Keratinocyte (primary cell): Measurements from ENCODE around the gene TMEM109. TPM values are rescaled to one million over a fixed set of nuclear protein-coding genes. Genes with fewer than 3 reads are reported as not detected.

ENCODE experiments used
- DNase-seq: peaks from one replicate; pipeline ENCODE4 v3.0.0-alpha.2; 2011; ENCODE audit warnings: low read depth, missing footprints, low spot score
- FAIRE-seq: peaks from 2 replicates; lab custom pipeline; 2011; peaks lifted over from hg19 to GRCh38; lab: Jason Lieb, UNC
- H2AFZ ChIP-seq: 2 replicates; pipeline ENCODE4 v1.6.0; 2012; ENCODE audit warnings: low read length, control low read depth, inconsistent platforms; ENCODE audit not compliant: control insufficient read depth
- H3K27ac ChIP-seq: 2 replicates; pipeline ENCODE4 v1.5.1; 2011; ENCODE audit warnings: low read length; ENCODE audit not compliant: control insufficient read depth, insufficient read depth
- H3K27me3 ChIP-seq: 3 replicates; pipeline ENCODE4 v1.6.0; 2011; ENCODE audit warnings: low read length; ENCODE audit not compliant: control insufficient read depth, insufficient read depth; ENCODE audit errors: extremely low read depth
- H3K36me3 ChIP-seq, 2 experiments: 2 replicates in 1 of 2; 3 replicates in 1 of 2; pipeline ENCODE4 v1.5.1; 2011; ENCODE audit warnings: low read length in 2 of 2, mild to moderate bottlenecking in 1 of 2; ENCODE audit not compliant: control insufficient read depth in 2 of 2, insufficient read depth in 2 of 2; ENCODE audit errors: extremely low read depth in 1 of 2
- H3K4me1 ChIP-seq: 3 replicates; pipeline ENCODE4 v1.5.1; 2011; ENCODE audit warnings: low read length; ENCODE audit not compliant: control insufficient read depth, insufficient read depth; ENCODE audit errors: extremely low read depth
- H3K4me2 ChIP-seq: 3 replicates; pipeline ENCODE4 v1.6.0; 2011; ENCODE audit warnings: low read depth, low read length; ENCODE audit not compliant: control insufficient read depth, insufficient read depth; ENCODE audit errors: extremely low read depth
- H3K4me3 ChIP-seq, 3 experiments: fragments of 200-600 bp in 1 of 3; sonication (generic) in 1 of 3; 2 replicates in 2 of 3; 3 replicates in 1 of 3; pipeline ENCODE4 v1.5.1; 2011 to 2016; ENCODE audit warnings: low read length in 3 of 3, mild to moderate bottlenecking in 3 of 3, control low read depth in 2 of 3, inconsistent platforms in 1 of 3, low read depth in 1 of 3, mixed read lengths in 1 of 3, mixed run types in 1 of 3, moderate library complexity in 1 of 3; ENCODE audit not compliant: control insufficient read depth in 2 of 3, insufficient read depth in 2 of 3; ENCODE audit errors: extremely low read depth in 1 of 3
- H3K79me2 ChIP-seq: 2 replicates; pipeline ENCODE4 v1.6.0; 2012; ENCODE audit warnings: low read length; ENCODE audit not compliant: control insufficient read depth, insufficient read depth
- H3K9ac ChIP-seq: 3 replicates; pipeline ENCODE4 v1.6.0; 2011; ENCODE audit warnings: low read length; ENCODE audit not compliant: control insufficient read depth, insufficient read depth; ENCODE audit errors: extremely low read depth
- H3K9me1 ChIP-seq: 3 replicates; pipeline ENCODE4 v1.6.0; 2011; ENCODE audit warnings: low read length; ENCODE audit not compliant: control insufficient read depth, insufficient read depth; ENCODE audit errors: extremely low read depth
- H3K9me3 ChIP-seq: 2 replicates; pipeline ENCODE4 v1.5.1; 2012; ENCODE audit warnings: low read depth, low read length; ENCODE audit not compliant: control insufficient read depth
- H4K20me1 ChIP-seq: 3 replicates; pipeline ENCODE4 v1.6.0; 2011; ENCODE audit warnings: low read length; ENCODE audit not compliant: control insufficient read depth, insufficient read depth; ENCODE audit errors: extremely low read depth
- CTCF ChIP-seq, 3 experiments: IDR thresholded peaks in 1 of 3; conservative IDR thresholded peaks in 1 of 3; optimal IDR thresholded peaks in 1 of 3; 2 replicates in 2 of 3; 3 replicates in 1 of 3; pipeline versions ENCODE3 to v1.5.1; 2011; ENCODE audit warnings: low read length in 3 of 3, mild to moderate bottlenecking in 3 of 3, moderate library complexity in 2 of 3, control low read depth in 1 of 3, inconsistent platforms in 1 of 3; ENCODE audit not compliant: insufficient read depth in 2 of 3; ENCODE audit errors: extremely low read depth in 1 of 3
- EZH2 ChIP-seq: IDR thresholded peaks from one replicate; pipeline ENCODE4 v1.6.1; 2012; ENCODE audit warnings: inconsistent platforms, mild to moderate bottlenecking, low read length, moderate library complexity
- dilution Hi-C: fragments of 300-500 bp; cut with MboI; formaldehyde crosslinking; loops from one replicate; pipeline ENCODE4 v1.7.0; 2020; ENCODE audit warnings: low sequenced_read_pairs; ENCODE audit not compliant: extremely low pct_ligation_motif_present
- polyA plus RNA-seq, 5 experiments: library from polyadenylated mRNA; depleted of rRNA in 3 of 5; stranded (reverse) in 3 of 5; stranded (forward) in 1 of 5; unstranded in 1 of 5; fragments of >200 nt; gene quantifications; 1 replicate in 1 of 5; 2 replicates in 3 of 5; 3 replicates in 1 of 5; pipeline versions ENCODE4 v1.2.1 to v1.2.3, GENCODE V29; 2011 to 2012; ENCODE audit warnings: missing spikeins in 2 of 5, low read depth in 1 of 5, low replicate concordance in 1 of 5

The TMEM109 gene
- polyA plus RNA-seq, 1 donor (not counting 4 experiments of a cell fraction or from before 2014, with no cell fraction given) = 25.2 TPM

GRCh38 chr11:60927061-60927592, 13.2 kb downstream of the TMEM109 start:
- H3K4me3 ChIP-seq = no peak overlapping the region
- H2AFZ ChIP-seq = no peak overlapping the region
- H3K27me3 ChIP-seq = no peaks in the 10 kb centered on the region
- no peak overlapping the region for H3K27ac ChIP-seq
- dilution Hi-C loops = no loop called here
- peaks cover 18% of the 10 kb centered on the region for H3K4me1 ChIP-seq
- H3K9ac ChIP-seq = no peak overlapping the region
- FAIRE-seq (no peak), DNase-seq (no peak)
- no peaks in the 10 kb centered on the region for H3K9me3 ChIP-seq
- no peak overlapping the region for H3K4me2 ChIP-seq
- H3K36me3 ChIP-seq = peaks cover 16 to 35% of the 10 kb centered on the region in 2 experiments
- no peaks in the 10 kb centered on the region for H4K20me1 ChIP-seq
- no peaks in the 10 kb centered on the region for H3K79me2 ChIP-seq
- TF ChIP-seq EZH2 (no peak), CTCF (optimal IDR thresholded peaks at IDR 0.05 in 1 of 3, IDR thresholded peaks at IDR 0.05 in 1 of 3, conservative IDR thresholded peaks at IDR 0.05 in 1 of 3; ENCODE audit: extremely low read depth in 1 of 3, insufficient read depth in 2 of 3, low read length in 3 of 3) (no peak)
- H3K9me1 ChIP-seq = no peaks in the 10 kb centered on the region

GRCh38 chr11:60927600-60927999, 13.6 kb downstream of the TMEM109 start:
- Histone ChIP-seq H4K20me1 (no peaks in the 10 kb centered on the region), H3K79me2 (no peaks in the 10 kb centered on the region), H2AFZ (no peak overlapping the region), H3K27ac (no peak overlapping the region), H3K36me3 (peaks cover 12 to 35% of the 10 kb centered on the region in 2 experiments), H3K9ac (no peak overlapping the region), H3K27me3 (no peaks in the 10 kb centered on the region), H3K4me2 (no peak overlapping the region), H3K4me3 (no peak overlapping the region), H3K9me1 (no peaks in the 10 kb centered on the region), H3K9me3 (no peaks in the 10 kb centered on the region), H3K4me1 (peaks cover 18% of the 10 kb centered on the region)
- FAIRE-seq (no peak), DNase-seq (no peak)
- TF ChIP-seq EZH2 (no peak), CTCF (optimal IDR thresholded peaks at IDR 0.05 in 1 of 3, IDR thresholded peaks at IDR 0.05 in 1 of 3, conservative IDR thresholded peaks at IDR 0.05 in 1 of 3; ENCODE audit: extremely low read depth in 1 of 3, insufficient read depth in 2 of 3, low read length in 3 of 3) (no peak)
- dilution Hi-C loops = no loop called here
